GM06990 (cell line): ENCODE results near the gene NRTN.
"Not testable (repeated sequence)": the region's sequence is repeated elsewhere in the genome, so short reads cannot be mapped to it uniquely, and the experiment has no call there.

Source experiments
- DNase-seq: peaks from one replicate; pipeline ENCODE4 v3.0.0-alpha.2; 2011; ENCODE audit not compliant: insufficient read length; ENCODE audit errors: extremely low read depth
- H3K27me3 ChIP-seq: replicated peaks from 2 replicates; pipeline ENCODE4 v1.6.0; 2011; ENCODE audit warnings: low read length; ENCODE audit not compliant: control insufficient read depth, insufficient read depth
- H3K36me3 ChIP-seq: 2 replicates; pipeline ENCODE4 v1.5.1; 2011; ENCODE audit warnings: low read length; ENCODE audit not compliant: control insufficient read depth, insufficient read depth
- H3K4me3 ChIP-seq: replicated peaks from 2 replicates; pipeline ENCODE4 v1.5.1; 2011; ENCODE audit warnings: low read depth, mild to moderate bottlenecking, control low read depth, low read length
- CTCF ChIP-seq: IDR thresholded peaks from 2 replicates; pipeline ENCODE4 v1.5.1; 2011; ENCODE audit warnings: low read length, control low read depth, mild to moderate bottlenecking, inconsistent platforms; ENCODE audit not compliant: insufficient read depth, poor library complexity, severe bottlenecking

NRTN gene

GRCh38 chr19:5864725-5865486, 60.0 kb downstream of the NRTN start:
- TF ChIP-seq CTCF: no peak
- no peak overlapping the region for H3K4me3 ChIP-seq
- H3K36me3 ChIP-seq: no peaks in the 10 kb centered on the region
- peaks cover 2% of the 10 kb centered on the region; the same call in 1 of the 2 replicates for H3K27me3 ChIP-seq
- DNase-seq: no peak

- Histone ChIP-seq H3K27me3 (peaks cover 2% of the 10 kb centered on the region; the same call in 1 of the 2 replicates), H3K4me3 (no peak overlapping the region)
Observed at GRCh38 chr19:5865772-5866171, 60.9 kb downstream of the NRTN start.

GRCh38 chr19:5867201-5868136, 62.6 kb downstream of the NRTN start:
- no peaks in the 10 kb centered on the region for H3K27me3 ChIP-seq
- DNase-seq: no peak
- no peak overlapping the region for H3K4me3 ChIP-seq
- TF ChIP-seq CTCF: no peak
- H3K36me3 ChIP-seq: no peaks in the 10 kb centered on the region

More at GRCh38 chr19:5865772-5866171, 60.9 kb downstream of the NRTN start:
- DNase-seq: no peak
- no peak for TF ChIP-seq CTCF
- H3K36me3 ChIP-seq: no peaks in the 10 kb centered on the region

GRCh38 chr19:5870986-5871394, 66.1 kb downstream of the NRTN start:
- no peak for DNase-seq
- Histone ChIP-seq H3K4me3 (no peak overlapping the region), H3K27me3 (no peaks in the 10 kb centered on the region), H3K36me3 (no peaks in the 10 kb centered on the region)
- TF ChIP-seq CTCF: no peak

GRCh38 chr19:5873617-5874199, 68.8 kb downstream of the NRTN start:
- H3K27me3 ChIP-seq: no peaks in the 10 kb centered on the region
- H3K4me3 ChIP-seq: no peak overlapping the region
- no peak for DNase-seq
- TF ChIP-seq CTCF: no peak
- no peaks in the 10 kb centered on the region for H3K36me3 ChIP-seq

GRCh38 chr19:5874496-5874895, 69.6 kb downstream of the NRTN start:
- H3K4me3 ChIP-seq, DNase-seq, H3K36me3 ChIP-seq, H3K27me3 ChIP-seq: not testable (repeated sequence)
